Hematopoietic multipotent progenitor cell (in vitro differentiated cells): ENCODE data around the gene GALK2. TPM values are rescaled to one million over a fixed set of nuclear protein-coding genes. Genes with fewer than 3 reads are reported as not detected.
A peak's percentile ranks its signal among the peaks of the same experiment; 100 is the strongest.
"Not testable (repeated sequence)": the region's sequence is repeated elsewhere in the genome, so short reads cannot be mapped to it uniquely, and the experiment has no call there.

Source experiments
- DNase-seq, 3 donors: peaks; one replicate each; pipeline ENCODE4 v3.0.0-alpha.2; 2011 to 2015; ENCODE audit warnings: low read depth in 2 of 3, low spot score in 2 of 3
- total RNA-seq: library from RNA; depleted of rRNA; stranded (reverse); fragments of >200 nt; gene quantifications from one replicate; pipeline ENCODE4 v1.2.3, GENCODE V29; 2012

Gene GALK2
- total RNA-seq, 1 donor, result 38.8 TPM

- DNase-seq, result peak in 1 of 3 donors; percentile 18
These were observed 14.0 kb upstream of the GALK2 start for GRCh38 chr15:49155834-49156627.

- DNase-seq, result no peak
These were observed 6.4 kb upstream of the GALK2 start for GRCh38 chr15:49163678-49164077.

- no peak for DNase-seq
These were observed 5.2 kb upstream of the GALK2 start for GRCh38 chr15:49164865-49165264.

GRCh38 chr15:49168016-49168415 lies 2.0 kb upstream of the GALK2 start:
- DNase-seq, result no peak

GRCh38 chr15:49171790-49172189 lies 1.7 kb downstream of the GALK2 start:
- no peak for DNase-seq

- no peak for DNase-seq
These were observed 4.9 kb downstream of the GALK2 start for GRCh38 chr15:49174902-49175301.

GRCh38 chr15:49175582-49176397 lies 5.7 kb downstream of the GALK2 start:
- DNase-seq, result not testable (repeated sequence)

GRCh38 chr15:49178497-49178896 lies 8.4 kb downstream of the GALK2 start:
- DNase-seq, result no peak

- DNase-seq, result no peak
These were observed 9.6 kb downstream of the GALK2 start for GRCh38 chr15:49179433-49180190.

- DNase-seq, result no peak
These were observed 12.1 kb downstream of the GALK2 start for GRCh38 chr15:49182128-49182527.

- DNase-seq, result not testable (repeated sequence)
These were observed 13.7 kb downstream of the GALK2 start for GRCh38 chr15:49183741-49184140.

GRCh38 chr15:49185473-49185872 lies 15.4 kb downstream of the GALK2 start:
- no peak for DNase-seq

- DNase-seq, result no peak
These were observed 17.6 kb downstream of the GALK2 start for GRCh38 chr15:49187549-49188245.

GRCh38 chr15:49188933-49189332 lies 18.9 kb downstream of the GALK2 start:
- no peak for DNase-seq

GRCh38 chr15:49189631-49190030 lies 19.6 kb downstream of the GALK2 start:
- no peak for DNase-seq

- peak in 1 of 3 donors; percentile 62 for DNase-seq
These were observed 20.5 kb downstream of the GALK2 start for GRCh38 chr15:49190586-49190985.

GRCh38 chr15:49191892-49192291 lies 21.8 kb downstream of the GALK2 start:
- DNase-seq, result no peak

GRCh38 chr15:49196856-49197255 lies 26.8 kb downstream of the GALK2 start:
- no peak for DNase-seq

GRCh38 chr15:49199666-49200065 lies 29.6 kb downstream of the GALK2 start:
- no peak for DNase-seq

GRCh38 chr15:49200347-49200746 lies 30.3 kb downstream of the GALK2 start:
- no peak for DNase-seq

- not testable (repeated sequence) for DNase-seq
These were observed 38.1 kb downstream of the GALK2 start for GRCh38 chr15:49208102-49208501.
